Measurements from ENCODE around the gene KL. TPM values are rescaled to one million over a fixed set of nuclear protein-coding genes. Genes with fewer than 3 reads are reported as not detected.

The KL gene
- total RNA-seq, 2 experiments from 2014 or later: 0.12 to 0.19 TPM

GRCh38 chr13:33079960-33080359 is 63.7 kb downstream of the KL start:
- ChIA-PET CTCF (no interaction called here), POLR2A (no interaction called here)
- Mint-ChIP-seq H3K4me1 (ENCODE audit: low read depth) (no peaks in the 10 kb centered on the region), H3K9me3 (no peaks in the 10 kb centered on the region), H3K36me3 (no peaks in the 10 kb centered on the region), H3K27me3 (peaks cover 14% of the 10 kb centered on the region), H3K4me3 (no peak overlapping the region), H3K27ac (no peak overlapping the region)
- DNase-seq: no peak
- intact Hi-C loops (cut with micrococcal nuclease): no loop called here

GRCh38 chr13:33080972-33081590 is 64.9 kb downstream of the KL start:
- H3K27me3 Mint-ChIP-seq: peaks cover 14% of the 10 kb centered on the region
- H3K36me3 Mint-ChIP-seq: no peaks in the 10 kb centered on the region
- ChIA-PET CTCF (no interaction called here), POLR2A (no interaction called here)
- H3K9me3 Mint-ChIP-seq: no peaks in the 10 kb centered on the region
- H3K4me3 Mint-ChIP-seq: no peak overlapping the region
- H3K27ac Mint-ChIP-seq: no peak overlapping the region
- intact Hi-C loops (cut with micrococcal nuclease): no loop called here
- no peak for DNase-seq
- no peaks in the 10 kb centered on the region for H3K4me1 Mint-ChIP-seq (ENCODE audit: low read depth)

DNA sequence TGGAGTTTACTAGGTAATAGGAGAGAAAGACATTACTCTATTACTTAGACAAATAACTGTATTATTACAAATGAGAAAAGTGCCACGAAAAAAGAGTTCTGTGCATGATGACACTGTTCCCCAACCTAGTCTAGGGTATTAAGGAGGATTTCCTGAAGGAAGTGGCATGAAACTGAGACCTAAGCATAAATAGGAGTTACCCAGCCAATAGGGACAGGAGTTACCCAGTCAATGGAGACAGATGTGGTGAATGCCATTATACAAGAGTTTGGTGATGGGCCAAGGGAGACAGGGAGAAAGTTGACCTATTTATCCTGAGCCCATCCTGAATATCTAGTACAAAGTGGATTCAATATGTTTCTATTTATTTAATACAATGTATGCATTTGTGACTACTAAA is 65.4 kb downstream of the KL start:
- H3K9me3 Mint-ChIP-seq: no peaks in the 10 kb centered on the region
- DNase-seq: no peak
- peaks cover 14% of the 10 kb centered on the region for H3K27me3 Mint-ChIP-seq
- H3K27ac Mint-ChIP-seq: no peak overlapping the region
- H3K4me1 Mint-ChIP-seq (ENCODE audit: low read depth): peaks cover 4% of the 10 kb centered on the region
- POLR2A ChIA-PET: no interaction called here
- H3K4me3 Mint-ChIP-seq: no peak overlapping the region
- H3K36me3 Mint-ChIP-seq: no peaks in the 10 kb centered on the region
- intact Hi-C loops (cut with micrococcal nuclease): no loop called here
- CTCF ChIA-PET: no interaction called here

- H3K36me3 Mint-ChIP-seq: no peaks in the 10 kb centered on the region
- intact Hi-C loops (cut with micrococcal nuclease): no loop called here
- DNase-seq: no peak
- no peak overlapping the region for H3K4me3 Mint-ChIP-seq
- H3K4me1 Mint-ChIP-seq (ENCODE audit: low read depth): peaks cover 4% of the 10 kb centered on the region
- peaks cover 17% of the 10 kb centered on the region for H3K27me3 Mint-ChIP-seq
- H3K9me3 Mint-ChIP-seq: no peaks in the 10 kb centered on the region
- no peak overlapping the region for H3K27ac Mint-ChIP-seq
- ChIA-PET POLR2A (no interaction called here), CTCF (no interaction called here)
These were observed 66.8 kb downstream of the KL start for GRCh38 chr13:33083054-33083453.

GRCh38 chr13:33087091-33087490 is 70.9 kb downstream of the KL start:
- DNase-seq: no peak
- intact Hi-C loops (cut with micrococcal nuclease): no loop called here
- Mint-ChIP-seq H3K27me3 (peaks cover 4% of the 10 kb centered on the region), H3K4me1 (ENCODE audit: low read depth) (peaks cover 4% of the 10 kb centered on the region), H3K27ac (no peak overlapping the region), H3K36me3 (no peaks in the 10 kb centered on the region), H3K9me3 (no peaks in the 10 kb centered on the region), H3K4me3 (no peak overlapping the region)
- CTCF ChIA-PET: no interaction called here
- POLR2A ChIA-PET: no interaction called here

DNA sequence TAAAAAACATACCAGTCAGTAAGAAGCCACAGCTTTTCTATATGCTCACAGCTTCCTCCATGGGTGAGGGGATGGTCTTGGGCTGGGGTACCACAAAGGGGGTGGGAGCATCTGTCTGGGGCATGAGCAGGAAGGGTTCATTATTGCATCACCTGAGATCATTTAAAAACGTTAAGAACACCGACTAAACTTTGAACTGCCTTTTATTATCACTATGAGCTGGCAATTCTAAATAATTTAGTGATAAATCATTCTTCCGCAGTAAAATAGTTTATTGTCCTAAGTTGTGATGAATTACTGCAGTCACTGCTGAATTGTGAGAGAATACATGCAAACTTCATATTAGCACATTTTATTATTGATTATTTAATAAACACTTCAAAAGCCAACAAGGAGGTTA is 71.6 kb downstream of the KL start:
- intact Hi-C loops (cut with micrococcal nuclease): no loop called here
- no peak for DNase-seq
- no peak overlapping the region for H3K27ac Mint-ChIP-seq
- peaks cover 4% of the 10 kb centered on the region for H3K27me3 Mint-ChIP-seq
- no peaks in the 10 kb centered on the region for H3K36me3 Mint-ChIP-seq
- no peak overlapping the region for H3K4me3 Mint-ChIP-seq
- CTCF ChIA-PET: no interaction called here
- POLR2A ChIA-PET: no interaction called here
- no peaks in the 10 kb centered on the region for H3K9me3 Mint-ChIP-seq
- H3K4me1 Mint-ChIP-seq (ENCODE audit: low read depth): peaks cover 4% of the 10 kb centered on the region

- intact Hi-C loops (cut with micrococcal nuclease): no loop called here
- H3K4me1 Mint-ChIP-seq (ENCODE audit: low read depth): peaks cover 4% of the 10 kb centered on the region
- H3K9me3 Mint-ChIP-seq: no peaks in the 10 kb centered on the region
These were observed 73.1 kb downstream of the KL start for GRCh38 chr13:33089311-33089710.

GRCh38 chr13:33090755-33091414 is 74.7 kb downstream of the KL start:
- ChIA-PET POLR2A (no interaction called here), CTCF (interaction anchor here (0.6 kb wide), 1 partner anchor 171 kb away, joined by 5 read pairs; no protein-coding TSS in a partner anchor)
- no peak overlapping the region for H3K27ac Mint-ChIP-seq
- intact Hi-C loops (cut with micrococcal nuclease): no loop called here
- no peak overlapping the region for H3K4me3 Mint-ChIP-seq
- H3K4me1 Mint-ChIP-seq (ENCODE audit: low read depth): peaks cover 4% of the 10 kb centered on the region
- DNase-seq: no peak
- H3K36me3 Mint-ChIP-seq: no peaks in the 10 kb centered on the region
- H3K27me3 Mint-ChIP-seq: peaks cover 4% of the 10 kb centered on the region
- no peaks in the 10 kb centered on the region for H3K9me3 Mint-ChIP-seq

More at GRCh38 chr13:33089311-33089710, 73.1 kb downstream of the KL start:
- POLR2A ChIA-PET: no interaction called here
- Mint-ChIP-seq H3K36me3 (no peaks in the 10 kb centered on the region), H3K27ac (no peak overlapping the region), H3K27me3 (peaks cover 4% of the 10 kb centered on the region), H3K4me3 (no peak overlapping the region)
- CTCF ChIA-PET: no interaction called here
- DNase-seq: no peak

GRCh38 chr13:33091415-33091774 is 75.2 kb downstream of the KL start:
- Mint-ChIP-seq H3K27ac (no peak overlapping the region), H3K4me3 (no peak overlapping the region), H3K9me3 (no peaks in the 10 kb centered on the region), H3K4me1 (ENCODE audit: low read depth) (peaks cover 2% of the 10 kb centered on the region), H3K36me3 (no peaks in the 10 kb centered on the region), H3K27me3 (peaks cover 4% of the 10 kb centered on the region)
- DNase-seq: no peak
- ChIA-PET CTCF (interaction anchor here (0.6 kb wide), 1 partner anchor 171 kb away, joined by 5 read pairs; no protein-coding TSS in a partner anchor), POLR2A (no interaction called here)
- intact Hi-C loops (cut with micrococcal nuclease): no loop called here

GRCh38 chr13:33092073-33092987 is 76.1 kb downstream of the KL start:
- peaks cover under 1% of the 10 kb centered on the region for H3K27me3 Mint-ChIP-seq
- intact Hi-C loops (cut with micrococcal nuclease): no loop called here
- no peak for DNase-seq
- ChIA-PET POLR2A (no interaction called here), CTCF (no interaction called here)
- H3K36me3 Mint-ChIP-seq: no peaks in the 10 kb centered on the region
- no peaks in the 10 kb centered on the region for H3K9me3 Mint-ChIP-seq
- H3K4me3 Mint-ChIP-seq: no peak overlapping the region
- H3K27ac Mint-ChIP-seq: no peak overlapping the region
- no peaks in the 10 kb centered on the region for H3K4me1 Mint-ChIP-seq (ENCODE audit: low read depth)

GRCh38 chr13:33096886-33097605 is 80.8 kb downstream of the KL start:
- H3K36me3 Mint-ChIP-seq: no peaks in the 10 kb centered on the region
- H3K9me3 Mint-ChIP-seq: peaks cover 7% of the 10 kb centered on the region
- intact Hi-C loops (cut with micrococcal nuclease): no loop called here

GRCh38 chr13:33099860-33100259 is 83.6 kb downstream of the KL start:
- Mint-ChIP-seq H3K36me3 (no peaks in the 10 kb centered on the region), H3K4me1 (ENCODE audit: low read depth) (no peaks in the 10 kb centered on the region), H3K9me3 (peaks cover 7% of the 10 kb centered on the region), H3K4me3 (no peak overlapping the region), H3K27me3 (peaks cover 4% of the 10 kb centered on the region), H3K27ac (no peak overlapping the region)
- intact Hi-C loops (cut with micrococcal nuclease): no loop called here
- ChIA-PET CTCF (no interaction called here), POLR2A (no interaction called here)
- DNase-seq: no peak

More at GRCh38 chr13:33096886-33097605, 80.8 kb downstream of the KL start:
- POLR2A ChIA-PET: no interaction called here
- CTCF ChIA-PET: no interaction called here
- Mint-ChIP-seq H3K27me3 (peaks cover 1% of the 10 kb centered on the region), H3K4me3 (no peak overlapping the region), H3K27ac (no peak overlapping the region), H3K4me1 (ENCODE audit: low read depth) (no peaks in the 10 kb centered on the region)
- DNase-seq: no peak

Data from activated CD4-positive, alpha-beta memory T cell treated with anti-CD3 and anti-CD28 coated beads for 36 hours (primary cell).